Activated CD4-positive, alpha-beta T cell treated with anti-CD3 and anti-CD28 coated beads, Interleukin-2, Interleukin-6, amounts not matched to agents 100 ng/mL and 50 ng/mL, durations not matched to agents 16 hours and 8 hours (primary cell): ENCODE measurements around the gene ACHE.
"Not testable (repeated sequence)": the region's sequence is repeated elsewhere in the genome, so short reads cannot be mapped to it uniquely, and the experiment has no call there.

Experiments used
- DNase-seq: peaks from one replicate; pipeline ENCODE4 v3.0.0-alpha.2; 2020

The ACHE gene

DNA sequence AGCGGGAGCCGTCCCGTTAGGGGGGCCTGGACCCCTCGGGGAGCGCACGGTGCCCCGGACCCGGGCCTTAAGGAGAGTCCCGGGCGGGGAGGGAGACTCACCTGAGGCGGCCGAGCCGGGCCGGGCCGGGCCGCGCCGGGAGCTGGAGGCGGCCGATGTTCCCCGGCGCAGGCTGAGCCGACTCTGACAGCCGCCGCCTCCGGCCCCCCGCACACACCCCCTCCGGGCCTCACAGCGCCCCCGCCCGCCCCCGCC lies at the start of gene ACHE:
ACHE (minus strand) TSS at position 188 of the 255 bp plus-strand sequence. CDS start 1,656 bp downstream, outside the sequence.
- no peak for DNase-seq

GRCh38 chr7:100944138-100944537 lies 48.5 kb upstream of the ACHE start:
- DNase-seq, result no peak

- no peak for DNase-seq
These were observed 48.0 kb upstream of the ACHE start for GRCh38 chr7:100943693-100944092.

DNA sequence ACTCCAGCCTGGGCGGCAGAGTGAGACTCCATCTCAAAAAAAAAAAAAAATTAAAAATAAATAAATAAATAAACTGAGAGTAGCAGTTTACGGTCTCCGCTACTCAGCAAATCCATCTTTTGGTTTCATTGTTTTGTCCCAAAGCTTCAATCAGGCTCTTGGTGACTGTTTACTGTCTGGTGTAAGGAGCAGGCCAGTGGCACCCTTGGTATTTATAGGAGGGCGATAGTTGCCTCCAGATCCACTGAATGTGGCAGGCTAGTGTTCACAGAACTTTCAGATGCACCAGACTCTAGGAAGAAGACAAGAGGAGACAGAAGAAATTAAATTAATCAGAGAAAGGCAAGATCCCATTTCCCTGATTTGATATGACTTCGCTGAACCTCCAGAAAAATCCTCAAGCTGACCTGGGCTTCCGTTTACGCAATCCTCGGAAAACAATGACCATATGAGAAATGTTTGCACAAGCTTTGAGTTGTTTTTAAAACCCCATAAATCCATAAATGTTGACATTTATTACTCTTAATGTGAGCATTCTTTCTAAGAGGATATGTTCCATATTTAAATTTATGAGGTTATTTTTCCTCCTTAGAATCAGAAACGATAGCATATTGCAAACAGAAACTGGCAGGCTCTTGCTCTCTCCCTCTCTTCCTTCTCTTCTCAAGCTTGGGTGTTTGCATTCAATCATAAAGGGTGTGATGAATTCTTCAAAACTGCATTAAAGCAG lies 46.5 kb upstream of the ACHE start:
- no peak for DNase-seq

DNA sequence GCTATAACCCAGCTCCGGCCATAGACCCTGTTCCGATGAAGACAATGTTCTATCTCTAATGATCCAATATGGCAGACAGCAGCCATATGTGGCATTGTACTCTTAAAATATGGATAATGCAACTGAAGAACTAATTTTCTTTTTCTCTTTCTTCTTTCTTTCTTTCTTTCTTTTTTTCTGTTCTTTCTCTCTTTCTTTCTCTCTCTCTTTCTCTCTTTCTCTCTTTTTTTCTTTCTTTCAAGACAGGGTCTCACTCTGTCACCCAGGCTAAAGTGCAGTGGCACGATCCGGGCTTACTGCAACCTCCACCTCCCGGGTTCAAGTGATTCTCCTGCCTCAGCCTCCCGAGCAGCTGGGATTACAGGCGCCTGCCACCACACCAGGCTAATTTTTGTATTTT lies 40.5 kb upstream of the ACHE start:
- not testable (repeated sequence) for DNase-seq

- DNase-seq, result not testable (repeated sequence)
These were observed 39.7 kb upstream of the ACHE start for GRCh38 chr7:100935381-100935780.

- DNase-seq, result no peak
These were observed 38.0 kb upstream of the ACHE start for GRCh38 chr7:100933734-100934133.

GRCh38 chr7:100929808-100930174 lies 34.1 kb upstream of the ACHE start:
- DNase-seq, result no peak

GRCh38 chr7:100923616-100924015 lies 27.9 kb upstream of the ACHE start:
- not testable (repeated sequence) for DNase-seq

GRCh38 chr7:100921039-100921438 lies 25.4 kb upstream of the ACHE start:
- no peak for DNase-seq

DNA sequence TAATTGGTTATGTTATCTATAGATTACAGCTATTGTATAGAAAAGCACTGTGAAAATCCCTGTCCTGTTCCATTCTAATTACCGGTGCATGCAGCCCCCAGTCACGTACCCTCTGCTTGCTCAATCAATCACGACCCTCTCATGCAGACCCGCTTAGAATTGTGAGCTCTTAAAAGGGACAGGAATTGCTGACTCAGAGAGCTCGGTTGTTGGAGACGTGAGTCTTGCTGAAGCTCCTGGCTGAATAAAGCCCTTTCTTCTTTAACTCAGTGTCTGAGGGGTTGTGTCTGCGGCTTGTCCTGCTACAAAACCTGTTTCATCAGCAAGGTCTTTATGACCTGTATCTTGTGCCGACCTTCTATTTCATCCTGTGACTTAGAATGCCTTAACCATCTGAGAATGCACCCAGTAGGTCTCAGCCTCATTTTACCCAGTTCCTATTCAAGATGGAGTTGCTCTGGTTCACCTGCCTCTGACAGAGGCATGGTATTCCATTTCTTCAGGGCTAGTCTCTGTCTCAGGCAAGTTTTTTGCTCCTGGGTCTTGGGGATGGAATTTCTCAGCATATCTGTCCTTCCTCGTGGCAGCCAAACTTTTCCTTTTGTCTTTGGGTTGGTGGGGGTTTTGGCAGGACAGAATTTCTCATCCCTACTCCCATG lies 24.2 kb upstream of the ACHE start:
- not testable (repeated sequence) for DNase-seq

- DNase-seq, result not testable (repeated sequence)
These were observed 23.6 kb upstream of the ACHE start for GRCh38 chr7:100919335-100919734.

DNA sequence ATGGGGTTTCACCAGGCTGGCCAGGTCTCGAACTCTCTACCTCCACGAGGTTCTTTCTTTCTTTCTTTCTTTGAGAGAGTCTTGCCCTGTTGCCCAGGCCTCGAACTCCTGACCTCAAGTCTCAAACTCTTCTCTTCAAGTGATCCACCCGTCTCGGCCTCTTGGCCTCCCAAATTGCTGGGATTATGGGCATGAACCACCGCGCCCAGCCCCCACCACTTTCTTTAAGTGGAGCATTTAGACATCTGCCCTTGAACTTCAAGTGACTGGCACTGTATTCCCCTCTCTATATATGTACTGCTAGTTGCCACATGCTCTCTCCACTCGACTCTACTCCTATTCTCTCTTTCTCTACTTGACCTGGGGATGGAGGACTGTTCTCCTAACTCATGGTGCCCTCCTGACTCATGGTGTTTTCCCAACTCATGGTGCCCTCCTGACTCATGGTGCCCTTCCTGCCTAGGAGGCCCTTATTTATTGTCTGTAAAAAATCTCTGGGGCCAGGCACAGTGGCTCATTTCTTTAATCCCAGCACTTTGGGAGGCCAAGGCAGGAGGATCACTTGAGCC lies 19.3 kb upstream of the ACHE start:
- DNase-seq, result no peak

DNA sequence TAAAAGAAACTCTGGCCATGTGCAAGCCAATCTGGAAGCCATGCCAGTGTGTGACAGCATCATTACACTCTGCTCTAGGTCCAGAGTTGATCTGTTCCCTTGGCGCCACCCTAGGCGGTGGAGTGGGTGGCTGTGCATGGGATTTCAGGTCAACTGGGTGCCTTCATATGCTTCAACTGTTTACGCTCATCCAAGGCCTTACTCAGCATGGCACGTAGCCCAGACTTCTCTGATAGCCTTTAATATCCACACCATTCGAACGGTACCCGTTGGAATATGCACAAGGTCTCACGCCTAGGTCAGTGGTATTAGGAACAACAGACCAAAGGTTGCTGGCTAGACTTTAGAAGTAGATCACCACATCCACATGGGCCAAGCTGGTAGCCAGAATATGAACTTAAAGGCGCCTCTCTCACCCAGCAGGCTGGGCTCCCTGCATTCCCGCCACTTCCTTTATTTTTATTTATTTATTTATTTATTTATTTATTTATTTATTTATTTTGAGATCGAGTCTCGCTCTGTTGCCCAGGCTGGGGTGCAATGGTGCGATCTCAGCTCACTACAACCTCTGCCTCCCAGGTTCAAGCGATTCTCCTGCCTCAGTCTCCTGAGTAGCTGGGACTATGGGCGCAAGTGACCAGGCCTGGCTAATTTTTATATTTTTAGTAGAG lies 18.7 kb upstream of the ACHE start:
- no peak for DNase-seq

- no peak for DNase-seq
These were observed 15.8 kb upstream of the ACHE start for GRCh38 chr7:100911484-100911883.

DNA sequence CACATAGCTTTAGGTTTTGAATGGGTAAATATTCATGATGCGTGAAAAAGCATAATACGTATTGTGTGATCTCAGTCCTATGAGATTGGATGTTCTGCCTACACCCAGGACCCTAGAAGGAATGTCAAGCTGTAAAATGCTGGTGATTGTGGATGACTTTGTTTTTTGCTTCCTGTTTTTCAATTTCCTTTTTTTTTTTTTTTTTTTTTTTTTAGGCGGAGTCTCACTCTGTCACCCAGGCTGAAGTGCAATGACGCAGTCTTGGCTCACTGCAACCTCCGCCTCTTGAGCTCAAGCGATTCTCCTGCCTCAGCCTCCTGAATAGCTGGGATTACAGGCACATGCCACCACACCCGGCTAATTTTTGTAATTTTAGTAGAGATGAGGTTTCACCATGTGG lies 14.8 kb upstream of the ACHE start:
- not testable (repeated sequence) for DNase-seq

- DNase-seq, result no peak
These were observed 12.8 kb upstream of the ACHE start for GRCh38 chr7:100908512-100908911.

DNA sequence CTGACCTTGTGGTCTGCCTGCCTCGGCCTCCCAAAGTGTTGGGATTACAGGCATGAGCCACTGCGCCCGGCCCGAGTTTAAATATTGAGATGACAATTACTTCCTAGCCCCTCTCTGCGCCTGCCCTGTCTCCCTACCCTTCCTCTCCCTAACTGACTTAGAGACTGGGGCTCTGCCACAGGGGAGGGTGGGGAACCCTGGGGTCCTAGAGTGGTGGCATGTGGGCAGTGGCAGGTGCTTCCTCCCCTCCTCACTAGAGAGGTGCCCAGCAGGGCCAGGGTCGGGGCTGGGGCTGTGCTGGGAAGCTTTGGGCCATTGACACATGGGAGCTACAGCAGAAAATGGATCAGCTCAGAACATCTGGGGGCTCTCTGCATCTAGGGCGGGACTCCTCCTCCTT lies 7.0 kb upstream of the ACHE start:
- no peak for DNase-seq

DNA sequence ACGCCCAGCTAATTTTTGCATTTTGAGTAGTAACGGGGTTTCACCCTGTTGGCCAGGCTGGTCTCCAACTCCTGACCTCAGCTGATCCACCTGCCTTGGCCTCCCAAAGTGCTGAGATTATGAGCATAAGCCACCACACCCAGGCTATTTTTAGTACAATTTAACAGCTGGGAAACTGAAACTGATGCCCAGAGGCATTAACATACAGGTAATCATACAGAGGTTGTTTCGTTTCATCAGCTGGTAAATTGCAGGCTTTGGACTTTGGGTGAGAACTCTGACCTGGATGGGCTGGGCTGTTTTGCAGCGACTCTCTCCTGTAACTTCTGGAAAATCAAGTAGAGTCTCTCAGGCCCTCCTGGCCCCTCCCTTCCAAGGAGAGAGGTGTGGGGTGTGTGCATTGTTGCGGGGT lies 6.2 kb upstream of the ACHE start:
- DNase-seq, result no peak

GRCh38 chr7:100900978-100901377 lies 5.3 kb upstream of the ACHE start:
- no peak for DNase-seq

- no peak for DNase-seq
These were observed 3.7 kb upstream of the ACHE start for GRCh38 chr7:100899432-100899831.

DNA sequence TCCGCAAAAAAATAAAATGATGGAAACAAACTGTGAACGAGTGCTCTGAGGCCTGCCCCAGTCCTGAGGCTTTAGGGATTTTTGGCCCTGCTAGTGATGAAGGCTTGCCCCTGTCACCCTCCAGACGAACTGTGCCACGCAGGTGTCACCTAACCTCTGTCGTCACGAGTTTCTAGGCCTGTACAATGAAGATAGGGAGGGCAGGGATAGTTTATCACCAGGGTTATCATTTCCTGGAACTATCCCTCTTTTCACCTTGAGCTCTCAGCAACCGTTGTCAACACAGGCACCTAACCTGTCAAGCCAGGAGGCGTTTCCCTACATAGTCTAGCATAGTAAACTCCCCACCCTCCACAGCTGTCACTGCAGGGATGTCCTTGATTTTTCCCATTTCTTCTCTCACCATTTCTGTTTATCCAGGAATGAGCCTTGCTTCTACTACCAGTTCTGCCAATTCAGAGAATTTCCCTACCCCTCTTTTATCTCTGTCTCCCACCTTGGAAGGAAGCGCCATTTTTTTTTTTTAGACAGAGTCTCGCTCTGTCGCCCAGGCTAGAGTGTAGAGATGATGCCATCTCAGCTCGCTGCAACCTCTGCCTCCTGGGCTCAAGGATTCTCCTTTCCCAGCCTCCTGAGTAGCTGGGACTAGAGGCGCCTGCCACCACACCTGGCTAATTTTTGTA lies 2.2 kb upstream of the ACHE start:
- no peak for DNase-seq
